Large intestine (tissue), 3 donors: ENCODE results near the gene TEN1. TPM values are rescaled to one million over a fixed set of nuclear protein-coding genes. Genes with fewer than 3 reads are reported as not detected.
A peak's percentile ranks its signal among the peaks of the same experiment; 100 is the strongest.

Experiments
- DNase-seq, 2 donors: peaks; one replicate each; pipeline versions ENCODE4 v3.0.0 to v3.0.0-alpha.2; 2013
- H3K27ac ChIP-seq: one replicate; pipeline ENCODE4 v1.5.1; 2013; ENCODE audit warnings: low read length
- H3K27me3 ChIP-seq: 2 replicates; pipeline ENCODE4 v1.6.1; 2013; ENCODE audit warnings: low read length; ENCODE audit not compliant: control insufficient read depth, insufficient read depth
- H3K36me3 ChIP-seq: 2 replicates; pipeline ENCODE4 v1.6.1; 2013; ENCODE audit warnings: low read length; ENCODE audit not compliant: control insufficient read depth, insufficient read depth
- H3K4me1 ChIP-seq: one replicate; pipeline ENCODE4 v1.6.1; 2013; ENCODE audit warnings: low read length; ENCODE audit not compliant: control insufficient read depth, insufficient read depth
- H3K4me3 ChIP-seq: one replicate; pipeline ENCODE4 v1.5.1; 2013; ENCODE audit warnings: low read length
- H3K9me3 ChIP-seq: one replicate; pipeline ENCODE4 v1.6.1; 2013; ENCODE audit warnings: mild to moderate bottlenecking, low read depth, low read length, moderate library complexity; ENCODE audit not compliant: control insufficient read depth
- WGBS: methylation state at CpG from one replicate; pipeline ENCODE4 v1.1.5; 2013; ENCODE audit warnings: low lambda C conversion rate; ENCODE audit not compliant: insufficient coverage; 5-methylcytosine and 5-hydroxymethylcytosine counted together
- polyA plus RNA-seq: library from polyadenylated mRNA; unstranded; fragments of 120-200 nt; gene quantifications from one replicate; pipeline ENCODE4 v1.2.1, GENCODE V29; 2013

Gene TEN1
- polyA plus RNA-seq, 1 donor, result 24.5 TPM

DNA sequence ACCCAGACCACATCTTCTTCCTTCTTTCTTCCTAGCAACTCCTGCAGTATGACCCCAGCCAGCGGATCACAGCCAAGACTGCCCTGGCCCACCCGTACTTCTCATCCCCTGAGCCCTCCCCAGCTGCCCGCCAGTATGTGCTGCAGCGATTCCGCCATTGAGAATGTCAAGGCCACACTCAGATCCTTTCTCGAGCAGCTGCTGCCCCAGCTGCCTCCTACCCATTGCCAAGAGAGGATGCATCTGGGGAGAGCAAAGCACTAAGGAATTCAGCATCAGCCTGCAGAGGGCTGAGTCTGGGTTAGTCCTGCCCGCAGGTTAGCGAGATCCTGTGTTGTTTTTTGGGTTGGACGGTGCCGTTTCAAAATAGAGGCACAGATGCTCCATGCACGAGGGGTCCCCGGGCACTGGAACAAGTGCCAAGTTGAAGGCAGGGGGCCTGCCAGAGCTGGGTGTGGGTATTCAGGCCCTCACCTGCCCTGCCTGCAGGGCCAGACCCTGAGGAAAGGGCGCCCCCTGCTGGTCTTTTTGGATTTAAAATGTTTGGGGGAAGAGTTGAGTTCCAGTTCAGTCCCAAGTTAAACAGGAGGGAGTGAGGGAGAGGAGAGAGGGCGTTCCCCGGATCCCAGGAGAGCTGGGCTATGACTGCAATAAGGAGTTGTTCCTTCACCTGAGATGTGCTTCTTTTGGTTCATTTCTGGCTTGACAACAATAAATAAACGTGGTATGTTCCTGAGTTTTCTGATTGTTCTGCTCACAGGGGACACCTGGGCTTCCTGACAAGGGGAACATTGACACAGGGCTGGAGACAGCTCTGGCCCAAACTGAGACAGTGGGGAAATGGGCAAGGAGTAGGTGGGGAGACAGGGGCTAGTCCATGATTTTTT is 26.5 kb downstream of the TEN1 start:
- no peaks in the 10 kb centered on the region for H3K27me3 ChIP-seq
- peaks cover 22% of the 10 kb centered on the region for H3K9me3 ChIP-seq
- peaks cover 71% of the 10 kb centered on the region for H3K36me3 ChIP-seq
- H3K4me3 ChIP-seq, result no peak overlapping the region
- peaks cover 24% of the 10 kb centered on the region for H3K4me1 ChIP-seq
- no peak overlapping the region for H3K27ac ChIP-seq
- peak; percentile 49 to 51 for DNase-seq
- no CpG with 5 or more reads among the region's 16 CpGs for WGBS

GRCh38 chr17:76007131-76007849 is 28.2 kb downstream of the TEN1 start:
- H3K27ac ChIP-seq, result no peak overlapping the region
- no peak overlapping the region for H3K4me3 ChIP-seq
- peaks cover 20% of the 10 kb centered on the region for H3K9me3 ChIP-seq
- WGBS, result no CpG with 5 or more reads among the region's 39 CpGs
- peaks cover 18% of the 10 kb centered on the region for H3K4me1 ChIP-seq
- H3K27me3 ChIP-seq, result no peaks in the 10 kb centered on the region
- DNase-seq, result no peak
- H3K36me3 ChIP-seq, result peaks cover 74% of the 10 kb centered on the region

DNA sequence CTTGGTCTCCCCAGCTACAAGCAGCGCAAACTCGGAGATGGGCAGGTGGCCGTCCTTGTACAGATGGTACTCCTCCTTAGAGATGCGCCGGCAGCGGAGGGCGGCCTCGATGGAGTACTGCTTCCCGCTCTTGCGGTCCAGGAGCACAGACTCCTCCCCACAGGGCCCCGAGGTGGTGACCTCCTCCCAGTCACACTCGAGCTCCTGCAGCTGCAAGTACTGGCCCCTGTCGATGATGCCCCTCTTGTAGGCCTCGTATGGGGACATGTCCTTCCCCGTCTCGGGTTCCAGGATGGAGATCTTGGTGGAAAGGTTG is 28.8 kb downstream of the TEN1 start:
- Histone ChIP-seq H3K27me3 (no peaks in the 10 kb centered on the region), H3K4me3 (no peak overlapping the region), H3K27ac (no peak overlapping the region), H3K9me3 (peaks cover 20% of the 10 kb centered on the region), H3K4me1 (peaks cover 16% of the 10 kb centered on the region), H3K36me3 (peaks cover 71% of the 10 kb centered on the region)
- no CpG with 5 or more reads among the region's 16 CpGs for WGBS
- no peak for DNase-seq

- no peaks in the 10 kb centered on the region for H3K27me3 ChIP-seq
- no CpG with 5 or more reads among the region's 36 CpGs for WGBS
- H3K9me3 ChIP-seq, result peaks cover 20% of the 10 kb centered on the region
- H3K36me3 ChIP-seq, result peaks cover 71% of the 10 kb centered on the region
- H3K4me3 ChIP-seq, result no peak overlapping the region
- H3K27ac ChIP-seq, result no peak overlapping the region
- no peak for DNase-seq
- H3K4me1 ChIP-seq, result peaks cover 12% of the 10 kb centered on the region
Measured at GRCh38 chr17:76008208-76008607, 29.2 kb downstream of the TEN1 start.

DNA sequence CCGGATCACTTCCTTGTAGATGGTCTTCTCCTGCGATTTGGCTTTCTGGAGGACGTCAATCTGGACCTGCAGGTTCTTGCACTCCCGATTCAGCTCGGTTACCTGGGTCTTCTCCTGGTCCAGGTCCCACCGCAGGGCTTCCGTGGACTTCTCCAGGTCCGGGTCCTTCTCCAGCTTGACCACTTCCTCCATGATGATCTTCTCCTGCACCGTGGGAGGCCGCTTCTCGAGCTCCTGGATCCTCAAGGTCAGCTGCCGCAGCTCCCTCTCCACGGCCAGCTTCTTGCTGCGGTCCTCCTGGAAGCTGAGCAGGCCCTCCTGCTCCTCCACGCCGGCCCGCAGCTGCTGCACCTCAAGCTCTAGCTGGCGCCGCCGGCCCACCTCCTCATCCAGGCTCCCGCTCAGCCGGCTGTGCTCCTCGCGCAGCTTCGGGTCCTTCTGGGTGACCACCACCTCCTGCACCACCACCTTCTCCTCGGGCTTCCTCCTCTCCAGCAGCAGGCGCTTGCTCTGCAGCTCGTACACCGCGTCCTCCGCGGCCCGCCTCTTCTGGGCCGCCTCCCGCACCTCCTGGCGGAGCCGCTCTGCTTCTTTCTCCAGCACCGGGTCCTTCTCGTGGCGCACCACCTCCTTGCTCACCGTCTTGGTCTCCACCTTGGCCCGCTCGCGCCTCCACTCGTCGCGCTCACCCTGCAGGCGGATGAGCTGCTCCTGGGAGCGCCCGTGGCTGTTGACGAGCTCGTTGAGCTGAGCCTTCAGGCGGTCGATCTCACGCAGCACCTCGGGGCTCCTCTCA is 29.8 kb downstream of the TEN1 start:
- no peak overlapping the region for H3K27ac ChIP-seq
- 100% methylated on average over 3 of the region's 56 CpGs for WGBS
- H3K4me3 ChIP-seq, result no peak overlapping the region
- H3K4me1 ChIP-seq, result peaks cover 7% of the 10 kb centered on the region
- H3K27me3 ChIP-seq, result no peaks in the 10 kb centered on the region
- H3K36me3 ChIP-seq, result peaks cover 76% of the 10 kb centered on the region
- DNase-seq, result no peak
- peaks cover 20% of the 10 kb centered on the region for H3K9me3 ChIP-seq

GRCh38 chr17:76009447-76009846 is 30.4 kb downstream of the TEN1 start:
- Histone ChIP-seq H3K36me3 (peaks cover 73% of the 10 kb centered on the region), H3K9me3 (peaks cover 20% of the 10 kb centered on the region), H3K27me3 (no peaks in the 10 kb centered on the region), H3K27ac (no peak overlapping the region), H3K4me1 (peaks cover 5% of the 10 kb centered on the region), H3K4me3 (no peak overlapping the region)
- DNase-seq, result no peak
- WGBS, result 96% methylated on average over 4 of the region's 20 CpGs

DNA sequence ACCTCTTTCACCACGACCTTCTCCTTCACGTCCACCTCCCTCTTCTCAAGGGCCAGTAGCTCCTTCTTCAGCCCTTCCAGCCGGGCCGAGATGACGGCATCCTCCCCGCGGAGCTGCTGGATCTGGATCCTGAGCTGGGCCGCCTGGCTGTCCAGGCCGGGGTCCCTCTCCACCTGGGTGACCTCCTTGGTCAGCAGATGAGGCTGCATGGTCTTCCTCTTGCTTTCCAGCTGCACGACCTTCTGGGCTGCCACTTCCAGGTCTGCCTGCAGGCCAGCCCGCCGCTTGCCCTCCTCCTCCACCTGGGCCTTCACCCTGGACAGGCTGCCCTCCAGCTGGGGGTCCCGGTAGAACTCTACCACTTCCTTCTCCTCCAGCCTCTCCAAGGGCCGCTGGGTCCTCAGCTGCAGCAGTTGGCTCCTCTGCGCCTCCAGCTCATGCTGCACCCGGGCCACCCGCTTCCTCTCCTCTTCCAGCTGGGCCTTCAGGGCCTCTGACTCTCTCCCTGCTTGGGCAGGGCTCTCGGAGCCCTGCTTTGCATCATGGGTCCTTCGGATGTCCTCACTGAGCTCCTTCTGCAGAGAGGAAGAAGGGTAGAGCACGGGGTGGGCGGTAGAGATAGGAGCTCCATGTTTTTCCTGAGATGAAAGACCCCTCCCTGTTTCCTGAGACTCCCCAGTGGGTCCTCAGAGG is 31.1 kb downstream of the TEN1 start:
- H3K9me3 ChIP-seq, result peaks cover 20% of the 10 kb centered on the region
- no peak overlapping the region for H3K4me3 ChIP-seq
- peaks cover 9% of the 10 kb centered on the region for H3K4me1 ChIP-seq
- H3K36me3 ChIP-seq, result peaks cover 70% of the 10 kb centered on the region
- no peak overlapping the region for H3K27ac ChIP-seq
- WGBS, result no CpG with 5 or more reads among the region's 21 CpGs
- no peaks in the 10 kb centered on the region for H3K27me3 ChIP-seq
- no peak for DNase-seq

DNA sequence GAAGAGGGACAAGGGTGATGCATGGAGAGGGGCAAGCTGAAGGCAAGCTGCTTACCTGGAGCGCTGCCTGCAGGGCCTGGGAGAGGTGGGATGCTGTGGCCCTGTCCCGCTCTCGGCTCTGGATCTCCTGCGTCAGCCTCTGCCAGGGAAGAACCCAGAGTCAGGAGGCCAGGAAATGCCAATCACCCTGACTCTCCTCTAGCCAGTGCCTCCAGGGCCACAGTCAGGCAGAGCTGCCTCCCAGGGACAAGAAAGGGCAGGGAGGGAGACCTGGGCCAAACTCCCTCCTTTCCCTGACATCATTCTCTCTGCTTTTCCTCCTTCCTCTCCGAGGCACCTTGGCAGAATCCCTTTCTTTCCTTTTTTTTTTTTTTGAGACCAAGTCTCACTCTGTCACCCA is 32.9 kb downstream of the TEN1 start:
- peaks cover 20% of the 10 kb centered on the region for H3K9me3 ChIP-seq

DNA sequence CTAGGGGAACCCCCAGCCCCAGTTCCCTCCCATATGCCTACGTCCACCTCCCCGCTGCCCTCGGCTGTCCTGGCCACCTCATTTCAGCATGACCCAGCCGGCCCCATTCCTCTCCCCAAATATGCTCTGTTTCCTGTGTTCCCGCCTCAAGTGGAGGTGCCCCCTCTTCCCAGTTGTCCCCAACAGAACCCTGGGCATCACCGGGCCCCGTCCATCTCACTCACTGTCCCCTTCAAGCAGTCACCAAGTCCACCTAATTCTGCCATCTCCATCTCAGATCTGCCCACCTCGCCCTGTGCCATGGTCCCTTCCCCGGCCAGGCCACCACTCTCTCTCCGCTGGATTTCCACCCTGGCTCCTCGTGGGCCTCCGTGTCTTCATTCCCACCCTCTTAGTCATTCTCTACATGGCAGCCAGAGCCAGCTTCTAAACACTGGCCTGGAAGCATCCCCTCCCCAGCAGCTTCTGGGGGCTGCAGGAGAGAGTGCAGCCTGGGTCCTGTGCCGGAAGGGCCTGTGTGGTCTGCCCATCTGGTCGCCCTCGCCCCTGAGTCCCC is 34.4 kb downstream of the TEN1 start:
- Histone ChIP-seq H3K4me3 (no peak overlapping the region), H3K36me3 (peaks cover 65% of the 10 kb centered on the region), H3K4me1 (peaks cover 9% of the 10 kb centered on the region), H3K27ac (no peak overlapping the region), H3K9me3 (peaks cover 13% of the 10 kb centered on the region), H3K27me3 (no peaks in the 10 kb centered on the region)
- WGBS, result 100% methylated on average over 1 of the region's 15 CpGs
- no peak for DNase-seq

More for the DNA sequence above, 32.9 kb downstream of the TEN1 start:
- Histone ChIP-seq H3K4me3 (no peak overlapping the region), H3K4me1 (peaks cover 9% of the 10 kb centered on the region), H3K27me3 (no peaks in the 10 kb centered on the region), H3K27ac (no peak overlapping the region), H3K36me3 (peaks cover 61% of the 10 kb centered on the region)
- 67% methylated on average over 1 of the region's 5 CpGs for WGBS
- DNase-seq, result no peak
